Heart left ventricle (tissue), 16 donors: ENCODE results near the gene TOMM20. TPM values are rescaled to one million over a fixed set of nuclear protein-coding genes. Genes with fewer than 3 reads are reported as not detected.

Experiments used
- ATAC-seq, 4 donors: fragments of 200-7000 bp; cut with Tn5 transposase; one replicate each; pipeline ENCODE4 v1.9.1; 2020 to 2022; ENCODE audit warnings: moderate library complexity in 4 of 4, mild to moderate bottlenecking in 3 of 4, moderate number of reproducible peaks in 1 of 4
- DNase-seq, 5 donors: peaks; one replicate each; pipeline ENCODE4 v3.0.0-alpha.2; 2020
- H3K27ac ChIP-seq, 12 donors: fragments of 200-600 bp; sonication (generic) in 4 of 12; one replicate each; pipeline versions ENCODE4 v1.5.0 to v1.8.0; 2016 to 2022; ENCODE audit warnings: mild to moderate bottlenecking in 2 of 12
- H3K27me3 ChIP-seq, 9 donors: fragments of 200-600 bp; sonication (generic) in 2 of 9; one replicate each; pipeline versions ENCODE4 v1.5.1 to v1.8.0; 2016 to 2022; ENCODE audit warnings: mild to moderate bottlenecking in 3 of 9
- H3K36me3 ChIP-seq, 9 donors: fragments of 200-600 bp; sonication (generic) in 2 of 9; one replicate each; pipeline versions ENCODE4 v1.5.0 to v1.8.0; 2018 to 2022; ENCODE audit warnings: mild to moderate bottlenecking in 2 of 9
- H3K4me1 ChIP-seq, 12 donors: fragments of 200-600 bp; sonication (generic) in 4 of 12; one replicate each; pipeline versions ENCODE4 v1.5.0 to v1.8.0; 2016 to 2022; ENCODE audit warnings: mild to moderate bottlenecking in 3 of 12
- H3K4me3 ChIP-seq, 12 donors: fragments of 200-600 bp; sonication (generic) in 4 of 12; one replicate each; pipeline versions ENCODE4 v1.5.0 to v1.8.0; 2017 to 2022; ENCODE audit warnings: mild to moderate bottlenecking in 9 of 12, moderate library complexity in 4 of 12
- H3K9me3 ChIP-seq, 12 donors: fragments of 200-600 bp; sonication (generic) in 4 of 12; one replicate each; pipeline versions ENCODE4 v1.5.0 to v1.8.0; 2016 to 2022; ENCODE audit warnings: mild to moderate bottlenecking in 1 of 12
- POLR2A ChIP-seq, 2 donors: fragments of 450-650 bp; IDR thresholded peaks; one replicate each; pipeline ENCODE4 v1.6.1; 2017; ENCODE audit warnings: antibody characterized with exemption in 2 of 2, mild to moderate bottlenecking in 2 of 2, moderate library complexity in 2 of 2
- WGBS, 4 donors: extraction: QIAGEN DNeasy Blood & Tissue Kit in 2 of 4; methylation state at CpG; one replicate each; pipeline versions ENCODE4 v1.1.5 to v1.1.7; 2013 to 2018; 5-methylcytosine and 5-hydroxymethylcytosine counted together
- intact Hi-C, 10 donors: fragments of 100-400 bp; cut with DNase I; formaldehyde crosslinking; loops; one replicate each; pipeline versions ENCODE4 v1.11.1 to v1.14.2; 2022
- polyA plus RNA-seq, 2 donors: library from polyadenylated mRNA; stranded (reverse); fragments of 200-250 nt; gene quantifications; one replicate each; pipeline ENCODE4 v1.2.3, GENCODE V29; 2013
- total RNA-seq, 9 donors: library from RNA; depleted of rRNA in 2 of 9; stranded (reverse); fragments of >200 nt in 2 of 9; fragmentation: NEBNext Ultra II Directional in 3 of 9; extraction: Animal tissue kit (Norgen Biotek cat#: 25700) in 3 of 9; gene quantifications; one replicate each; pipeline versions ENCODE4 v1.1.0 to v1.2.4, GENCODE V29; 2016 to 2023
- TF ChIP-seq, protein P1 (sequence below), 12 donors: fragments of 200-600 bp; sonication (generic) in 4 of 12; IDR thresholded peaks; one replicate each; pipeline versions ENCODE4 v1.5.0 to v1.8.0; 2018 to 2022; ENCODE audit warnings: antibody characterized with exemption in 12 of 12, mild to moderate bottlenecking in 5 of 12
- donor health status: ischemic (EF 13 %, LVEDD 7.1; RV severe dilation, severe dysfunction).
- donor health status: healthy with polysubstance abuse.
- donor health status: DM: no; HTN: yes; CAD: no.
- donor health status: DM: no; HTN: no; CAD: no.
- donor health status: ischemic (EF 25% LVEDD 6.9; RV normal size, moderate dysfunction).
- donor health status: ischemic (EF 25% LVEDD 5.7; RV mildly dilated, moderate dysfunction).
- donor health status: healthy.
- donor health status: DM: yes; HTN: yes; CAD: no.
- donor health status: ischemic (EF 35%, LVEDD 5.7; RV mildly dilated, moderate dysfunction).
- donor health status: nonischemic (EF 11% LVEDD 7.7; RV severe dilation, severe dysfunction).
- donor health status: DM: yes; HTN: yes; CAD: no.
- donor health status: PGD.
- donor health status: ischemic (EF 29% LVEDD 5.4; RV normal size, mild dysfunction).
- donor health status: nonischemic (EF 23%, LVEDD 6.1; RV moderate dilation, normal function).

Gene TOMM20
- total and polyA plus RNA-seq, 11 donors, result 43.0 to 100 (median 82.7) TPM

DNA sequence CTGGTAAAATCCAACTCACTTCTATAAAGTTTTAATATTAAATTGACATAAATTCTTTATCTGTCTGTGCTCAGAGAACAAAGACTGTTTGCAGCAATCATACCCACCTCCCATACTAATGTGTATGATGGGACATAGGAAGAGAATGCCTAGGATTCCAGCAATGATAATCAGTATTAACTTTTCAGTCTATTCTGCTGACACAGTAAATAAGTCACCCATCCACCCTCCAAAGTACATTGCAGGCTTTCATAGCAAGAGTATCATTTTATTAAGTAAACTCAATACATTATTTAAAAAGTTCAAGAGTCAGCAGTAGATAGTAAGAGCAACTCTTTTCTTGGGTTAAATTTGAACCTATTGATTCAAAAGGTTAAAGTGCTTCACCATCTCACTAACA is 23.6 kb upstream of the TOMM20 start:
- Histone ChIP-seq H3K27me3 (no peaks in the 10 kb centered on the region), H3K9me3 (no peaks in the 10 kb centered on the region), H3K27ac (no peak overlapping the region), H3K4me3 (no peak overlapping the region), H3K4me1 (peaks cover 0 to 2% (median 0%) of the 10 kb centered on the region in 12 donors), H3K36me3 (peaks cover 0 to 100% (median 96%) of the 10 kb centered on the region in 9 donors)
- ATAC-seq (no peak), DNase-seq (no peak)
- no peak for TF ChIP-seq POLR2A (IDR thresholded peaks at IDR 0.05)
- TF ChIP-seq, protein P1, sequence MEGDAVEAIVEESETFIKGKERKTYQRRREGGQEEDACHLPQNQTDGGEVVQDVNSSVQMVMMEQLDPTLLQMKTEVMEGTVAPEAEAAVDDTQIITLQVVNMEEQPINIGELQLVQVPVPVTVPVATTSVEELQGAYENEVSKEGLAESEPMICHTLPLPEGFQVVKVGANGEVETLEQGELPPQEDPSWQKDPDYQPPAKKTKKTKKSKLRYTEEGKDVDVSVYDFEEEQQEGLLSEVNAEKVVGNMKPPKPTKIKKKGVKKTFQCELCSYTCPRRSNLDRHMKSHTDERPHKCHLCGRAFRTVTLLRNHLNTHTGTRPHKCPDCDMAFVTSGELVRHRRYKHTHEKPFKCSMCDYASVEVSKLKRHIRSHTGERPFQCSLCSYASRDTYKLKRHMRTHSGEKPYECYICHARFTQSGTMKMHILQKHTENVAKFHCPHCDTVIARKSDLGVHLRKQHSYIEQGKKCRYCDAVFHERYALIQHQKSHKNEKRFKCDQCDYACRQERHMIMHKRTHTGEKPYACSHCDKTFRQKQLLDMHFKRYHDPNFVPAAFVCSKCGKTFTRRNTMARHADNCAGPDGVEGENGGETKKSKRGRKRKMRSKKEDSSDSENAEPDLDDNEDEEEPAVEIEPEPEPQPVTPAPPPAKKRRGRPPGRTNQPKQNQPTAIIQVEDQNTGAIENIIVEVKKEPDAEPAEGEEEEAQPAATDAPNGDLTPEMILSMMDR (IDR thresholded peaks at IDR 0.05), result no peak
- intact Hi-C loops, result no loop called here

DNA sequence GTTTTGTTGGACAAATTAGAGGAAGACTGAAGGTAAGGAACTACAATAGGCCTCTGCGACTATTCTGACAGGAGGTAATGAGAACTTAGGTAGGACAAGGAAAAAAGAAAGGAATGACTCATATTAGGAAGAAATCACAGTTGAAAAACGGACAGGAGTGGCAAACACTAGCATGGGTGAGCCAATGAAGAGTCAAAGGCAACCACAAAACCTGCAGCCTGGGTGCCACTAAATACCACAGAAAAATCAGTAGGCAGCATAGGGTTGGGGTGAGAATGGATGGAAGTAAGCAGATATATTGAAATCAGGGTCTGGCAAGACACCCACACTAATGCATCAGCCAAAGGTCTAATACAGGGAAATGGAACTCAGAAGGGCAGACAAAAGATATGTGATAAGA is 22.4 kb upstream of the TOMM20 start:
- no peak overlapping the region for H3K27ac ChIP-seq
- intact Hi-C loops, result no loop called here
- ATAC-seq, result no peak
- TF ChIP-seq, protein P1 (IDR thresholded peaks at IDR 0.05), result no peak
- TF ChIP-seq POLR2A (IDR thresholded peaks at IDR 0.05), result no peak
- H3K4me3 ChIP-seq, result no peak overlapping the region
- no peaks in the 10 kb centered on the region for H3K27me3 ChIP-seq
- DNase-seq, result no peak
- no peaks in the 10 kb centered on the region for H3K4me1 ChIP-seq
- H3K36me3 ChIP-seq, result peaks cover 0 to 100% (median 96%) of the 10 kb centered on the region in 9 donors
- H3K9me3 ChIP-seq, result no peaks in the 10 kb centered on the region
- WGBS, 4 donors, result 89 to 95% (median 93%) methylated on average over 2 of the region's 2 CpGs

DNA sequence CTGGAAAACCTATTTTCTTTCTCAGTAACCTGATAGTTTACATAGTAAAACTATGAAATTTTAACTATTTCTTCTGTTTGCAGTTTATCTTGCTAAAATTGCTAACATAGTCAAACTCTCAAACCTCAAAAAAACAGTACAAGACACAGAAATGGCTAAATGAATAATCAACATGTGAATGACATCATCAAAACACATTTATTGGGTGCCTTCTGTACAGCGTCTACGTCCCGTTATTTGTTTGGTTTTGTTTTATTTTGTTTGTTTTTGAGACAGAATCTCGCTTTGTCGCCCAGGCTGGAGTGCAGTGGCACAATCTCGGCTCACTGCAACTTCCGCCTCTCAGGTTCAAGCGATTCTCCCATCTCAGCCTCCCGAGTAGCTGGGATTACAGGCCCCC is 21.2 kb upstream of the TOMM20 start:
- DNase-seq (no peak), ATAC-seq (no peak)
- no peak overlapping the region for H3K27ac ChIP-seq
- WGBS, 4 donors, result 93 to 97% (median 95%) methylated on average over 9 of the region's 9 CpGs
- H3K27me3 ChIP-seq, result no peaks in the 10 kb centered on the region
- no peak overlapping the region for H3K4me3 ChIP-seq
- no peaks in the 10 kb centered on the region for H3K4me1 ChIP-seq
- intact Hi-C loops, result no loop called here
- H3K36me3 ChIP-seq, result peaks cover 0 to 100% (median 98%) of the 10 kb centered on the region in 9 donors
- TF ChIP-seq, protein P1 (IDR thresholded peaks at IDR 0.05), result no peak
- no peak for TF ChIP-seq POLR2A (IDR thresholded peaks at IDR 0.05)
- no peaks in the 10 kb centered on the region for H3K9me3 ChIP-seq

DNA sequence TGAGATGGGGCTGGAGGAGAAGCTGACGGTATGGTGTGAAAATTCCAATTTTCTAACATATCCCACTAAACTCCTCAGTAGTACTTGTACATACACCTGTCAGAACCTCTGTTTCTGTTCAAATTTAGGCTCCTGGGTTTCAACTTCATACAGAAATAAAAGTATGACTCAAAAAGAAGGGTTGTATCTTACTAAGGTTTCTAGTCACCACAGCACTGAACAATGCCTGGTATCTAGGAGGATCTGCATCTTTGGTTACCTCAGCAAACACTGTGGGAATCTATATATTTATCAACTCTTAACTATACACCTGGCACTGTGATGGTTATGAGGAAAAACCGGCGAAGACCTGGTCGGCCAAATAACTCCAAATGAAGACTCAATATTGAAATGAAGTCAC is 18.6 kb upstream of the TOMM20 start:
- 96 to 98% (median 96%) methylated on average over 4 of the region's 4 CpGs for WGBS, 4 donors
- Histone ChIP-seq H3K27me3 (no peaks in the 10 kb centered on the region), H3K4me1 (no peaks in the 10 kb centered on the region), H3K9me3 (no peaks in the 10 kb centered on the region), H3K4me3 (no peak overlapping the region), H3K36me3 (peaks cover 0 to 100% (median 97%) of the 10 kb centered on the region in 9 donors), H3K27ac (no peak overlapping the region)
- DNase-seq (no peak), ATAC-seq (no peak)
- TF ChIP-seq POLR2A (IDR thresholded peaks at IDR 0.05), result no peak
- TF ChIP-seq, protein P1 (IDR thresholded peaks at IDR 0.05), result no peak
- intact Hi-C loops, result no loop called here
